Hematopoietic multipotent progenitor cell treated with erythropoietin and hydrocortisone succinate and interleukin-3 and kit ligand, for 4 days (in vitro differentiated cells): ENCODE measurements around the gene LTA4H.
"Not testable (repeated sequence)": the region's sequence is repeated elsewhere in the genome, so short reads cannot be mapped to it uniquely, and the experiment has no call there.

Experiments used
- DNase-seq: peaks from one replicate; pipeline ENCODE4 v3.0.0-alpha.2; 2015

LTA4H gene

GRCh38 chr12:96035283-96036236 is at the start of gene LTA4H:
LTA4H (minus strand) TSS chr12:96035587; CDS start chr12:96035519, 68 bp downstream.
- DNase-seq, result peak; percentile 100

- DNase-seq, result no peak
Measured at GRCh38 chr12:96084624-96085023, 49.2 kb upstream of the LTA4H start.

GRCh38 chr12:96083020-96083719 is 47.8 kb upstream of the LTA4H start:
- no peak for DNase-seq

- no peak for DNase-seq
Measured at GRCh38 chr12:96081596-96081995, 46.2 kb upstream of the LTA4H start.

GRCh38 chr12:96078231-96079135 is 43.1 kb upstream of the LTA4H start:
- no peak for DNase-seq

GRCh38 chr12:96077081-96077480 is 41.7 kb upstream of the LTA4H start:
- DNase-seq, result no peak

- DNase-seq, result no peak
Measured at GRCh38 chr12:96075560-96075959, 40.2 kb upstream of the LTA4H start.

- peak; percentile 45 for DNase-seq
Measured at GRCh38 chr12:96073346-96074330, 38.3 kb upstream of the LTA4H start.

- no peak for DNase-seq
Measured at GRCh38 chr12:96070670-96071279, 35.4 kb upstream of the LTA4H start.

- no peak for DNase-seq
Measured at GRCh38 chr12:96069511-96070231, 34.3 kb upstream of the LTA4H start.

- no peak for DNase-seq
Measured at GRCh38 chr12:96068636-96069035, 33.2 kb upstream of the LTA4H start.

- DNase-seq, result no peak
Measured at GRCh38 chr12:96068111-96068510, 32.7 kb upstream of the LTA4H start.

GRCh38 chr12:96065776-96066175 is 30.4 kb upstream of the LTA4H start:
- not testable (repeated sequence) for DNase-seq

GRCh38 chr12:96064966-96065365 is 29.6 kb upstream of the LTA4H start:
- DNase-seq, result no peak

- no peak for DNase-seq
Measured at GRCh38 chr12:96064271-96064670, 28.9 kb upstream of the LTA4H start.

GRCh38 chr12:96063046-96063445 is 27.7 kb upstream of the LTA4H start:
- DNase-seq, result peak; percentile 70

GRCh38 chr12:96061864-96062453 is 26.6 kb upstream of the LTA4H start:
- peak; percentile 93 for DNase-seq

- no peak for DNase-seq
Measured at GRCh38 chr12:96061323-96061722, 25.9 kb upstream of the LTA4H start.

- no peak for DNase-seq
Measured at GRCh38 chr12:96060041-96060440, 24.7 kb upstream of the LTA4H start.

GRCh38 chr12:96057986-96058553 is 22.7 kb upstream of the LTA4H start:
- DNase-seq, result no peak
